Uterus (tissue), 4 donors: ENCODE measurements around the gene OR6J1. TPM values are rescaled to one million over a fixed set of nuclear protein-coding genes. Genes with fewer than 3 reads are reported as not detected.

Experiments used
- DNase-seq, 2 donors: peaks; one replicate each; pipeline ENCODE4 v3.0.0-alpha.2; 2019 to 2020
- H3K27ac ChIP-seq, 2 donors: fragments of 200-600 bp; sonication (generic); 1 replicate in 1 of 2; 2 replicates in 1 of 2; pipeline ENCODE4 v1.5.1; 2016 to 2018
- H3K27me3 ChIP-seq, 2 donors: fragments of 200-600 bp; sonication (generic); one replicate each; pipeline ENCODE4 v1.5.1; 2018 to 2019; ENCODE audit warnings: control low read depth in 1 of 2
- H3K36me3 ChIP-seq, 2 donors: fragments of 200-600 bp; sonication (generic); one replicate each; pipeline ENCODE4 v1.5.1; 2019; ENCODE audit warnings: control low read depth in 1 of 2
- H3K4me1 ChIP-seq, 2 donors: fragments of 200-600 bp; sonication (generic); one replicate each; pipeline ENCODE4 v1.5.1; 2018 to 2019; ENCODE audit warnings: control low read depth in 1 of 2
- H3K4me3 ChIP-seq, 2 donors: fragments of 200-600 bp; sonication (generic); 1 replicate in 1 of 2; 2 replicates in 1 of 2; pipeline ENCODE4 v1.5.1; 2018 to 2019; ENCODE audit warnings: mild to moderate bottlenecking in 1 of 2
- H3K9me3 ChIP-seq, 2 donors: fragments of 200-600 bp; sonication (generic); one replicate each; pipeline ENCODE4 v1.5.1; 2019; ENCODE audit warnings: control low read depth in 1 of 2
- CTCF ChIP-seq, 4 experiments: fragments of 200-600 bp in 2 of 4; fragments of 450-650 bp in 2 of 4; sonication (generic) in 2 of 4; IDR thresholded peaks; one replicate each; pipeline ENCODE4 v1.5.1; 2016 to 2019; ENCODE audit warnings: antibody characterized with exemption in 4 of 4, mild to moderate bottlenecking in 2 of 4, moderate library complexity in 1 of 4
- POLR2A ChIP-seq, 2 donors: fragments of 450-650 bp; IDR thresholded peaks; one replicate each; pipeline ENCODE4 v1.6.1; 2016; ENCODE audit warnings: antibody characterized with exemption in 2 of 2, mild to moderate bottlenecking in 1 of 2, moderate library complexity in 1 of 2
- intact Hi-C: fragments of 100-400 bp; cut with DNase I; formaldehyde crosslinking; loops from one replicate; pipeline ENCODE4 v1.15.1; 2023; ENCODE audit warnings: low total_unique reads
- total RNA-seq, 4 donors: library from RNA; depleted of rRNA in 3 of 4; stranded (reverse); fragments of >200 nt in 3 of 4; gene quantifications; one replicate each; pipeline versions ENCODE4 v1.1.0 to v1.2.4, GENCODE V29; 2014 to 2023
- donor health status: DM: yes; HTN: yes; CAD: no.

The OR6J1 gene
- total RNA-seq, 4 donors from 2014 or later = 0.14 TPM; not detected in 3

GRCh38 chr14:22606380-22606779 is 37.8 kb downstream of the OR6J1 start:
- TF ChIP-seq POLR2A (IDR thresholded peaks at IDR 0.05) = no peak
- TF ChIP-seq CTCF (IDR thresholded peaks at IDR 0.05) = no peak
- Histone ChIP-seq H3K4me3 (no peak overlapping the region), H3K36me3 (no peaks in the 10 kb centered on the region), H3K27ac (no peak overlapping the region), H3K27me3 (no peaks in the 10 kb centered on the region), H3K4me1 (no peaks in the 10 kb centered on the region), H3K9me3 (no peaks in the 10 kb centered on the region)
- no peak for DNase-seq
- intact Hi-C loops = no loop called here

GRCh38 chr14:22602862-22603261 is 41.3 kb downstream of the OR6J1 start:
- no peaks in the 10 kb centered on the region for H3K36me3 ChIP-seq
- H3K27me3 ChIP-seq = no peaks in the 10 kb centered on the region
- no peak overlapping the region for H3K27ac ChIP-seq
- no peak overlapping the region for H3K4me3 ChIP-seq
- DNase-seq = no peak
- no peak for TF ChIP-seq CTCF (IDR thresholded peaks at IDR 0.05)
- TF ChIP-seq POLR2A (IDR thresholded peaks at IDR 0.05) = no peak
- H3K9me3 ChIP-seq = no peaks in the 10 kb centered on the region
- intact Hi-C loops = no loop called here
- peaks cover 0 to 9% of the 10 kb centered on the region in 2 donors for H3K4me1 ChIP-seq

- TF ChIP-seq CTCF (IDR thresholded peaks at IDR 0.05) (no peak), POLR2A (IDR thresholded peaks at IDR 0.05) (no peak)
- DNase-seq = no peak
- H3K36me3 ChIP-seq = no peaks in the 10 kb centered on the region
- H3K4me1 ChIP-seq = peaks cover 0 to 9% of the 10 kb centered on the region in 2 donors
- H3K4me3 ChIP-seq = no peak overlapping the region
- no peaks in the 10 kb centered on the region for H3K27me3 ChIP-seq
- intact Hi-C loops = no loop called here
- H3K27ac ChIP-seq = no peak overlapping the region
- H3K9me3 ChIP-seq = no peaks in the 10 kb centered on the region
Observed at GRCh38 chr14:22601996-22602395, 42.2 kb downstream of the OR6J1 start.

- Histone ChIP-seq H3K27ac (no peak overlapping the region), H3K4me3 (no peak overlapping the region), H3K9me3 (no peaks in the 10 kb centered on the region), H3K27me3 (no peaks in the 10 kb centered on the region), H3K36me3 (no peaks in the 10 kb centered on the region), H3K4me1 (peaks cover 0 to 9% of the 10 kb centered on the region in 2 donors)
- no peak for DNase-seq
- TF ChIP-seq POLR2A (IDR thresholded peaks at IDR 0.05) (no peak), CTCF (IDR thresholded peaks at IDR 0.05) (no peak)
- intact Hi-C loops = no loop called here
Observed at GRCh38 chr14:22601456-22601855, 42.7 kb downstream of the OR6J1 start.

- Histone ChIP-seq H3K36me3 (no peaks in the 10 kb centered on the region), H3K9me3 (no peaks in the 10 kb centered on the region), H3K27ac (peak overlapping the region in 1 of 2 donors; percentile 88), H3K27me3 (no peaks in the 10 kb centered on the region), H3K4me3 (no peak overlapping the region), H3K4me1 (peaks cover 0 to 9% of the 10 kb centered on the region in 2 donors)
- intact Hi-C loops = no loop called here
- TF ChIP-seq POLR2A (IDR thresholded peaks at IDR 0.05) (no peak), CTCF (IDR thresholded peaks at IDR 0.05) (no peak)
- no peak for DNase-seq
Observed at GRCh38 chr14:22600027-22600426, 44.1 kb downstream of the OR6J1 start.
